Naive thymus-derived CD4-positive, alpha-beta T cell (primary cell): Measurements from ENCODE around the gene CXCR5. TPM values are rescaled to one million over a fixed set of nuclear protein-coding genes. Genes with fewer than 3 reads are reported as not detected.

ENCODE experiments used
- ATAC-seq: fragments of 150-1000 bp; cut with Tn5 transposase; 2 replicates; pipeline ENCODE4 v1.10.0; 2021; ENCODE audit warnings: mild to moderate bottlenecking, moderate library complexity
- CTCF ChIA-PET: fragments of 350-600 bp; sonication (Branson Sonifier 250); formaldehyde crosslinking; loops from one replicate; lab custom pipeline; 2021; ENCODE audit warnings: antibody characterized with exemption; lab: Charles Lee
- POLR2A ChIA-PET: fragments of 350-600 bp; sonication (Branson Sonifier 250); formaldehyde crosslinking; loops from one replicate; lab custom pipeline; 2021; ENCODE audit warnings: antibody characterized with exemption, inconsistent platforms; lab: Charles Lee
- DNase-seq, 9 donors: peaks; one replicate each; pipeline versions ENCODE4 v3.0.0 to v3.0.0-alpha.2; 2020 to 2022; ENCODE audit warnings: mixed read lengths in 1 of 9
- H3K27ac ChIP-seq: one replicate; pipeline ENCODE4 v1.7.0; 2013; ENCODE audit warnings: mild to moderate bottlenecking, low read depth, low read length, moderate library complexity
- H3K27me3 ChIP-seq, 2 donors: one replicate each; pipeline ENCODE4 v1.7.0; 2013; ENCODE audit warnings: low read length in 2 of 2, mild to moderate bottlenecking in 2 of 2, moderate library complexity in 2 of 2; ENCODE audit not compliant: control insufficient read depth in 2 of 2, insufficient read depth in 2 of 2
- H3K36me3 ChIP-seq, 3 experiments: 1 replicate in 2 of 3; 2 replicates in 1 of 3; pipeline ENCODE4 v1.7.0; 2013; ENCODE audit warnings: low read length in 3 of 3, mild to moderate bottlenecking in 3 of 3, moderate library complexity in 1 of 3; ENCODE audit not compliant: insufficient read depth in 3 of 3, control insufficient read depth in 2 of 3
- H3K4me1 ChIP-seq, 2 donors: one replicate each; pipeline ENCODE4 v1.7.0; 2013; ENCODE audit warnings: low read length in 2 of 2, mild to moderate bottlenecking in 2 of 2, moderate library complexity in 1 of 2; ENCODE audit not compliant: control insufficient read depth in 2 of 2, insufficient read depth in 2 of 2
- H3K4me3 ChIP-seq: 2 replicates; pipeline ENCODE4 v1.7.0; 2013; ENCODE audit warnings: mild to moderate bottlenecking, low read length
- H3K9me3 ChIP-seq, 3 experiments: 1 replicate in 2 of 3; 2 replicates in 1 of 3; pipeline ENCODE4 v1.7.0; 2013; ENCODE audit warnings: low read length in 3 of 3; ENCODE audit not compliant: control insufficient read depth in 2 of 3
- H3K27ac Mint-ChIP-seq, 9 donors: one replicate each; pipeline ENCODE4 v1.8.0; 2020 to 2022; ENCODE audit warnings: mixed read lengths in 9 of 9, mild to moderate bottlenecking in 8 of 9, moderate library complexity in 5 of 9, inconsistent platforms in 2 of 9
- H3K27me3 Mint-ChIP-seq, 5 donors: one replicate each; pipeline ENCODE4 v1.8.0; 2021 to 2022; ENCODE audit warnings: mixed read lengths in 5 of 5, mild to moderate bottlenecking in 1 of 5
- H3K36me3 Mint-ChIP-seq, 5 donors: one replicate each; pipeline ENCODE4 v1.8.0; 2020 to 2022; ENCODE audit warnings: mixed read lengths in 5 of 5, mild to moderate bottlenecking in 3 of 5, inconsistent platforms in 1 of 5
- H3K4me1 Mint-ChIP-seq, 7 donors: one replicate each; pipeline ENCODE4 v1.8.0; 2020 to 2022; ENCODE audit warnings: mixed read lengths in 7 of 7, mild to moderate bottlenecking in 3 of 7, inconsistent platforms in 1 of 7
- H3K4me3 Mint-ChIP-seq, 10 donors: one replicate each; pipeline ENCODE4 v1.8.0; 2020 to 2022; ENCODE audit warnings: mild to moderate bottlenecking in 10 of 10, mixed read lengths in 10 of 10, moderate library complexity in 6 of 10, inconsistent platforms in 2 of 10
- H3K9me3 Mint-ChIP-seq, 11 donors: one replicate each; pipeline ENCODE4 v1.8.0; 2020 to 2022; ENCODE audit warnings: mixed read lengths in 11 of 11, mild to moderate bottlenecking in 4 of 11, inconsistent platforms in 1 of 11, moderate library complexity in 1 of 11
- intact Hi-C, 2 donors: fragments of 100-400 bp; cut with micrococcal nuclease; formaldehyde crosslinking; loops; one replicate each; pipeline ENCODE4 v1.15.1; 2023
- polyA plus RNA-seq, 2 donors: library from polyadenylated mRNA; unstranded; fragments of 300-500 nt; fragmentation: Illumina TruSeq; gene quantifications; one replicate each; pipeline ENCODE4 v1.2.3, GENCODE V29; 2021
- total RNA-seq, 6 experiments: library from RNA in 5 of 6; stranded (reverse) in 5 of 6; gene quantifications; 1 replicate in 5 of 6; 2 replicates in 1 of 6; pipeline ENCODE4 v1.2.3 and lab custom pipeline; 2021 to 2026

Gene CXCR5
- total and polyA plus RNA-seq, 7 experiments from 2014 or later: 0.41 to 2.9 (median 2.1) TPM

DNA sequence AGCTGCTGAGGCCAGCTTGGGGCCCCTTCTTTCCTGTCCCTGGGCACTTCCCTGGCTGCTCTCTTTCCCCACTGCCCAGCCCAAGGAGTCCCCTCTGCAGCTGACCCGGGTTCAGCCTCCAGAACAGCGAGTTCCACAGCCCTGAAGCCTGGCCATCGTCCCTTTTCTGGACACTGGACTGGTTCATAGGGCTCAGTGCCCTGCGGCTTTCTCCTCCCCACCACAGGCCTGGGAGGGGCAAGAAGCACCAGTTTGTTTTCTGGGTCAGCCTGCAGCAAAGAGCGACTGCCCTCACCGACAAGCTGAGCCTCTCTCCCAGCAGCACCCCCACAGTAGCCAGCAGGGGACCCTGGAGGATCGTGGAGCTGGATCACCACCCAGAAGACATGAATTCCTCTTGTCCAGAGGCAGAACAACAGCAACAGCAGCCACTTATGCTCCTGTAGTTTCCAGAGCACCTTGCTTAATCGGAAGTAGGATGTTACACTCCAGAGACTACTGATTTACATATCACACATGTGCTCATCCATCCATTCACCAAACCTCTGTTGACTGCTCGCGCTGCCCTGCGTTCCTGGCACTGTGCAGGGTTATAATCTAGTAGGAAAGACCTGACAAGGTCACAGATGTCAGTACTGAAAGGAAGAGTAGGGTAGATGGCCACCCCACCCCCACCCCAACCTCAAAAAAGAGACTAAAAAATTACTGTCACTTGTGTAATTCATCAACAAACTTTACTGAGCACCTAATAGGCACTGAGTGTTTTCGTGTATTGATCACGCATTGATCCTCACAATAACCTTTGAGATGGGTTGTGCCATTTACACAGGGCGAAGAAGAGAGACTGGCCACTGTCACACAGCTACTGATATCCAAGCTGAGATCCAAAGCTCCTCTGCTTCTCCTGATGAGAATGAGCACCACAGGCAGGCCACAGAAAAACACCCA lies 13.0 kb upstream of the CXCR5 start:
- no peaks in the 10 kb centered on the region for H3K9me3 ChIP-seq
- DNase-seq (peak in 6 of 9 donors; percentile 44 to 54 (median 51)), ATAC-seq (peak; percentile 28)
- peak overlapping the region; percentile 60 for H3K4me3 ChIP-seq
- POLR2A ChIA-PET: interaction anchor here (0.7 to 15.9 kb wide), 19 partner anchors 7 to 197 kb away, joined by 3 to 437 read pairs (median 4); partner anchors contain the start of genes CXCR5, DDX6 and VPS11
- Mint-ChIP-seq H3K9me3 (peaks cover 0 to 1% (median 0%) of the 10 kb centered on the region in 11 donors), H3K4me3 (peak overlapping the region; percentile 67 to 91 (median 82)), H3K36me3 (peaks cover 0 to 2% (median 0%) of the 10 kb centered on the region in 5 donors), H3K4me1 (peaks cover 29 to 61% (median 57%) of the 10 kb centered on the region in 7 donors), H3K27ac (peak overlapping the region; percentile 94 to 100 (median 99)), H3K27me3 (no peaks in the 10 kb centered on the region)
- intact Hi-C loops: loop anchor here (1.0 to 5.0 kb wide), 6 partner anchors 8 to 79 kb away; partner anchors contain the start of gene DDX6 (in 1 of the 2)
- H3K27me3 ChIP-seq: no peaks in the 10 kb centered on the region
- CTCF ChIA-PET: interaction anchor here (1.0 to 1.9 kb wide), 11 partner anchors 12 to 179 kb away, joined by 3 to 19 read pairs (median 5); partner anchors contain the start of genes CXCR5 and DDX6
- H3K4me1 ChIP-seq: peaks cover 51 to 58% of the 10 kb centered on the region in 2 donors
- no peaks in the 10 kb centered on the region for H3K36me3 ChIP-seq
- H3K27ac ChIP-seq: peak overlapping the region; percentile 94

DNA sequence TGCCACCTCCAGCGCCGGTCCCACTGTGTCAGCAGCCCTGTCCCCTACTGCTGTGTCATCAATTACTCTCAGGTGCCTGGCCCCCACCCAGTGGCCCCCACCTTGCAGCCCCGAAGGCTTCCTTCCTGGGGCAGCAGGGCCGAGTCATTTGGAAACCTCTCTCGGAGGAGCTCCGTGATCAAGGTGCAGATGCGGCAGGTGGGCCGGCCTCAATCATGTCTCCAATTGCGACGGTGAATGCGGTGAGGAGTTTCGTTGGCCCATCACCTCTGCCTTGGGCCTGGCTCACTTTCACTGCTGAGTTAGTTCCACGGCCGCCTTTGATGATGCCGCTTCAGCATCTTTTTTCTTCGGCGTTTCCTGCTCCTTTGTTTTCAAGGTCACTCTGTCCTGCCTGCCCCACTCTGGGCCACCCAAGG lies 11.3 kb upstream of the CXCR5 start:
- H3K9me3 Mint-ChIP-seq: peaks cover 0 to 5% (median 0%) of the 10 kb centered on the region in 11 donors
- Histone ChIP-seq H3K4me1 (peaks cover 66 to 74% of the 10 kb centered on the region in 2 donors), H3K4me3 (no peak overlapping the region), H3K27me3 (no peaks in the 10 kb centered on the region), H3K36me3 (no peaks in the 10 kb centered on the region), H3K27ac (peak overlapping the region; percentile 48), H3K9me3 (no peaks in the 10 kb centered on the region)
- H3K36me3 Mint-ChIP-seq: peaks cover 0 to 5% (median 0%) of the 10 kb centered on the region in 5 donors
- peak overlapping the region; percentile 67 to 99 (median 99) for H3K27ac Mint-ChIP-seq
- intact Hi-C loops: loop anchor here in 1 of 2 donors (5.0 kb wide), 1 partner anchor 40 kb away; no protein-coding TSS in a partner anchor
- ChIA-PET CTCF (interaction anchor here (1.3 kb wide), 1 partner anchor 23 kb away, joined by 3 read pairs; no protein-coding TSS in a partner anchor), POLR2A (interaction anchor here (1.7 to 15.9 kb wide), 3 partner anchors 11 to 84 kb away, joined by 8 to 437 read pairs (median 8); partner anchors contain the start of genes CXCR5 and DDX6)
- DNase-seq (peak in 1 of 9 donors; percentile 22), ATAC-seq (no peak)
- peaks cover 37 to 78% (median 70%) of the 10 kb centered on the region in 7 donors for H3K4me1 Mint-ChIP-seq
- peak overlapping the region in 9 of 10 donors; percentile 1 to 80 (median 59) for H3K4me3 Mint-ChIP-seq
- no peaks in the 10 kb centered on the region for H3K27me3 Mint-ChIP-seq

DNA sequence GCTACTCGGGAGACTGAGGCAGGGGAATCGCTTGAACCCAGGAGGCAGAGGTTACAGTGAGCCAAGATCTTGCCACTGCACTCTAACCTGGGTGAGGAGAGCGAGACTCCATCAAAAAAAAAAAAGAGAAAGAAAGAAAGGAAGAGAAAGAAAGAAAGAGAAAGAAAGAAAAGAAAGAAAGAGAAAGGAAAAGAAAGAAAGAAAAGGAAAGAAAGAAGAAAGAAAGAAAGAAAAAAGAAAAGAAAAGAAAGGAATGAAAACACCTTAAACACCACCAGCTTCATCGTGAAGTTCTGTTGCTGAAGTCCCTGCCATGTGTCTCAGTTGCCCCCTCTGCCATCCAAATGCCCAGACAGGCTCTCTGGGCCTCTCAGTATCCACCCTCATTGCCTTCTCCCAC lies 9.9 kb upstream of the CXCR5 start:
- H3K36me3 Mint-ChIP-seq: peaks cover 0 to 5% (median 0%) of the 10 kb centered on the region in 5 donors
- no peak for ATAC-seq
- no peak overlapping the region for H3K4me3 ChIP-seq
- H3K27ac ChIP-seq: peak overlapping the region; percentile 80
- H3K27ac Mint-ChIP-seq: peak overlapping the region; percentile 43 to 100 (median 99)
- ChIA-PET POLR2A (interaction anchor here (0.6 to 15.9 kb wide), 3 partner anchors 10 to 124 kb away, joined by 3 to 437 read pairs (median 8); partner anchors contain the start of genes CENATAC, CXCR5 and DDX6), CTCF (interaction anchor here (0.6 kb wide), 1 partner anchor 75 kb away, joined by 3 read pairs; no protein-coding TSS in a partner anchor)
- no peaks in the 10 kb centered on the region for H3K36me3 ChIP-seq
- DNase-seq: no peak
- intact Hi-C loops: loop anchor here in 1 of 2 donors (5.0 kb wide), 1 partner anchor 42 kb away; no protein-coding TSS in a partner anchor
- peaks cover 80 to 85% of the 10 kb centered on the region in 2 donors for H3K4me1 ChIP-seq
- peak overlapping the region in 8 of 10 donors; percentile 2 to 75 (median 22) for H3K4me3 Mint-ChIP-seq
- H3K27me3 Mint-ChIP-seq: no peaks in the 10 kb centered on the region
- no peaks in the 10 kb centered on the region for H3K27me3 ChIP-seq
- H3K9me3 Mint-ChIP-seq: peaks cover 0 to 5% (median 0%) of the 10 kb centered on the region in 11 donors
- no peaks in the 10 kb centered on the region for H3K9me3 ChIP-seq
- H3K4me1 Mint-ChIP-seq: peaks cover 45 to 87% (median 84%) of the 10 kb centered on the region in 7 donors

DNA sequence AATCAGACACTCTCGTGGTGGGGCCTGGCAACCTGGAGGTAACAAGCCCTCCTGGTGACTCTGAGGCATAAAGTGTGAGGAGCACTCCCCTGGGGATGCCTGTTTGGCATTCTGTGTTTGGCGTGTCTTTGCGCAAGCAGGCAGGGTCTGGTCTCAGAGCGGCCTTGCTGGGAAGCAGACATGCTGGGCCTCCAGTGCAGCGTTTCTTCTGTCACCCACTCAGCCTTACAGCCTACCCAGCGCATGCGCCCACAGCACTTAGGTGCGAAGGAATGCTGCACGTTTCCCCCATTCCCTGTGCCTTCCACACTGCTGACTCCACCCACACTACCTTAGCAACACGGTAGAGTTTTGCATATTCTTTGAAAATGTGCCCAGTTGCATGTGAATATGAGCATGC lies 7.4 kb upstream of the CXCR5 start:
- peaks cover 57 to 94% (median 88%) of the 10 kb centered on the region in 7 donors for H3K4me1 Mint-ChIP-seq
- Histone ChIP-seq H3K36me3 (no peaks in the 10 kb centered on the region), H3K27ac (peak overlapping the region; percentile 80), H3K4me1 (peaks cover 65 to 85% of the 10 kb centered on the region in 2 donors), H3K27me3 (no peaks in the 10 kb centered on the region), H3K9me3 (no peaks in the 10 kb centered on the region), H3K4me3 (peak overlapping the region; percentile 10)
- H3K36me3 Mint-ChIP-seq: peaks cover 0 to 8% (median 0%) of the 10 kb centered on the region in 5 donors
- no peaks in the 10 kb centered on the region for H3K27me3 Mint-ChIP-seq
- intact Hi-C loops: loop anchor here (1.0 to 2.0 kb wide), 3 partner anchors 35 to 85 kb away; partner anchors contain the start of gene DDX6 (in 2 of the 2)
- H3K9me3 Mint-ChIP-seq: peaks cover 0 to 5% (median 0%) of the 10 kb centered on the region in 11 donors
- H3K4me3 Mint-ChIP-seq: peak overlapping the region; percentile 72 to 86 (median 76)
- ChIA-PET CTCF (interaction anchor here (0.9 to 4.6 kb wide), 12 partner anchors 16 to 216 kb away, joined by 3 to 33 read pairs (median 4); partner anchors contain the start of genes BCL9L and DDX6), POLR2A (interaction anchor here (0.6 to 15.9 kb wide), 17 partner anchors 7 to 375 kb away, joined by 3 to 437 read pairs (median 5); partner anchors contain the start of genes BCL9L and DDX6)
- DNase-seq: no peak
- H3K27ac Mint-ChIP-seq: peak overlapping the region; percentile 95 to 100 (median 99)
- ATAC-seq: no peak

DNA sequence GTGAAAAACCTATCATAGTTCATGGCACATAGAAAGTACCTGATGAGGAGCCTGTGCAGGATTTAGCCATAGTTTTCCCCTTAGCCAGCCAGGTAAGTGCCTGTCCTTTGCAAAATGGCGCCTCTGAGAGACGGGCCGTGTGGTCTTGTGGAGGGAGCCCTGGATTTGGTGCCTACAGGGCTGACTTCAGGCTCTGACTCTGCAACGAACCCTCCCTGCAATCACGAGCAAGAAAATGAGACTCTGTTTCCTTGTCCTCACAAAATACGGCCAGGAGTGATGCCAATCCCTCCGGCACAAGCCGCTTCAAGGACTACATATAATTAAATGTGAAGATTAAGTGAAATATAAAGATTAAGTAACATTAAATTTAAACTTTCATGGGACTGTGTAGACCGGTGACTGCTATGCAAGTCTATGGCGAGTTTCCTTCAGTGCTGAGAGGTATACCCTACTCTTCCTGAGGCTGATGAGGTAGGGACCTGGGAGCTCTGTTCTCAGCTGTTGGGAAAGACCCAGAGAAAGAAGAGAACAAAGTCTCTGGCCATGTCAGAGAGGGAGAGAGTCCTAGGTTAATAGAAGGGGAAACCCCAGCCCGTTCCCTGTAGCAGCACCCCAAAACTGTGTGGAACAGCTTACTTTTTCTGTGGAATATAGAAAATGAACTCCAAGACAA lies 6.1 kb upstream of the CXCR5 start:
- H3K4me1 ChIP-seq: peaks cover 69 to 84% of the 10 kb centered on the region in 2 donors

More for the DNA sequence above, 6.1 kb upstream of the CXCR5 start:
- no peaks in the 10 kb centered on the region for H3K27me3 ChIP-seq
- no peaks in the 10 kb centered on the region for H3K9me3 ChIP-seq
- ATAC-seq (no peak), DNase-seq (no peak)
- Mint-ChIP-seq H3K36me3 (peaks cover 0 to 8% (median 0%) of the 10 kb centered on the region in 5 donors), H3K9me3 (peaks cover 0 to 5% (median 0%) of the 10 kb centered on the region in 11 donors), H3K4me3 (peak overlapping the region; percentile 65 to 86 (median 76)), H3K4me1 (peaks cover 64 to 98% (median 92%) of the 10 kb centered on the region in 7 donors), H3K27ac (peak overlapping the region; percentile 95 to 100 (median 99)), H3K27me3 (no peaks in the 10 kb centered on the region)
- ChIA-PET POLR2A (interaction anchor here (0.6 to 15.9 kb wide), 20 partner anchors 8 to 224 kb away, joined by 3 to 437 read pairs (median 4); partner anchors contain the start of genes BCL9L, DDX6 and DPAGT1), CTCF (interaction anchor here (0.6 to 4.6 kb wide), 10 partner anchors 12 to 178 kb away, joined by 3 to 33 read pairs (median 5); partner anchors contain the start of genes BCL9L and DDX6)
- H3K4me3 ChIP-seq: peak overlapping the region; percentile 26
- intact Hi-C loops: loop anchor here (1.0 to 2.0 kb wide), 4 partner anchors 7 to 87 kb away; partner anchors contain the start of gene DDX6 (in 1 of the 2)
- no peaks in the 10 kb centered on the region for H3K36me3 ChIP-seq
- peak overlapping the region; percentile 80 for H3K27ac ChIP-seq
